Embryonic facial prominence (tissue), 1 donor: ENCODE data around the gene DCLK1.

Experiments used
- DNase-seq: peaks from one replicate; pipeline ENCODE4 v3.0.0-alpha.2; 2016; ENCODE audit errors: extremely low spot score

DCLK1 gene

GRCh38 chr13:36131222-36131930, at the start of gene DCLK1:
TSS of gene DCLK1 (minus strand) at chr13:36131382.
- DNase-seq = peak; percentile 20

GRCh38 chr13:36175621-36176020, 44.4 kb upstream of the DCLK1 start:
- no peak for DNase-seq

GRCh38 chr13:36174923-36175322, 43.7 kb upstream of the DCLK1 start:
- no peak for DNase-seq

- DNase-seq = no peak
These were observed 42.6 kb upstream of the DCLK1 start for GRCh38 chr13:36173571-36174322.

GRCh38 chr13:36166046-36166445, 34.9 kb upstream of the DCLK1 start:
- DNase-seq = no peak

- peak; percentile 37 for DNase-seq
These were observed 32.7 kb upstream of the DCLK1 start for GRCh38 chr13:36163809-36164308.

GRCh38 chr13:36163286-36163685, 32.1 kb upstream of the DCLK1 start:
- no peak for DNase-seq

- no peak for DNase-seq
These were observed 29.1 kb upstream of the DCLK1 start for GRCh38 chr13:36160297-36160696.

- no peak for DNase-seq
These were observed 27.4 kb upstream of the DCLK1 start for GRCh38 chr13:36158611-36159010.

- DNase-seq = no peak
These were observed 26.3 kb upstream of the DCLK1 start for GRCh38 chr13:36157480-36157879.

GRCh38 chr13:36154567-36155291, 23.5 kb upstream of the DCLK1 start:
- DNase-seq = no peak

GRCh38 chr13:36151591-36151990, 20.4 kb upstream of the DCLK1 start:
- no peak for DNase-seq

- DNase-seq = no peak
These were observed 17.3 kb upstream of the DCLK1 start for GRCh38 chr13:36148446-36148845.

- no peak for DNase-seq
These were observed 16.1 kb upstream of the DCLK1 start for GRCh38 chr13:36147330-36147729.

GRCh38 chr13:36146511-36147269, 15.5 kb upstream of the DCLK1 start:
- DNase-seq = no peak

GRCh38 chr13:36143738-36144137, 12.6 kb upstream of the DCLK1 start:
- DNase-seq = no peak

GRCh38 chr13:36142735-36143134, 11.6 kb upstream of the DCLK1 start:
- DNase-seq = no peak

- no peak for DNase-seq
These were observed 4.7 kb upstream of the DCLK1 start for GRCh38 chr13:36135876-36136275.

GRCh38 chr13:36134632-36135031, 3.5 kb upstream of the DCLK1 start:
- no peak for DNase-seq

- no peak for DNase-seq
These were observed 2.9 kb upstream of the DCLK1 start for GRCh38 chr13:36133950-36134626.

- no peak for DNase-seq
These were observed 1.2 kb upstream of the DCLK1 start for GRCh38 chr13:36132376-36132775.
